ENCODE measurements around the gene CFAP61. TPM values are rescaled to one million over a fixed set of nuclear protein-coding genes. Genes with fewer than 3 reads are reported as not detected.

Gene CFAP61
- total and polyA plus RNA-seq, 2 experiments from 2014 or later = 0.21 TPM; not detected in 1

DNA sequence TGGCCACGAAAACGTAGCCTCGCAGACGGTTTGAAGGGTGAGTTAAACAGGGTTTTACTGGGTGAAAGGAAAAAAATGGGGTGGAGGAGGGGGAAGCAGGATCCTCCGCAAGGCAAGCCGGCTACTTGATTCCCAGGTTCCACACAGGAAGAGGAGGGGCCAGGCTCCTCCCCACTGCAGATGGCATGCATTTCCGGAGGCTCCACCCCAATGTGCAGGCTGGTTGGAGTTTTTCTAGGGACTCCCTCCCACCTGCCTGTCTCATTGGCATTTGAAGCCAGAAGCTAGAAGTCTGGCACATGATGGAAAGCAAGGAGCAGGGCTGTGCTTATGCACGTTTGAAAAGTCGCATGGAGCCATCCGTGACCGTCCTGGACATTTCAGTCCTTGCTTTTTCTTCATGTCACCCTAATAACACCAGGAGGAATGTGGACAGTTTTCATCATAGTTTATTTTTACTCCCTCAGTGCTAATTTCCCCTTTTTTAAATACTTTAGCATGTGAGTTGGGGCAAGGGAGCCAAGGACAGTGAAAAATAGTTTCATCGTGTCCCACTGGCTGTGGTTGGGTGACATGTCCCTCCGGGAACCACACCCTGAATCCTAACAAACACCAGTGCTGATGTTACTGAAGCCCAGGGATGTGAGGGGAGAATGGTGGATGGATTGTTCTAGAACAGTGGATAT, 215.5 kb downstream of the CFAP61 start:
- TF ChIP-seq, protein P1, sequence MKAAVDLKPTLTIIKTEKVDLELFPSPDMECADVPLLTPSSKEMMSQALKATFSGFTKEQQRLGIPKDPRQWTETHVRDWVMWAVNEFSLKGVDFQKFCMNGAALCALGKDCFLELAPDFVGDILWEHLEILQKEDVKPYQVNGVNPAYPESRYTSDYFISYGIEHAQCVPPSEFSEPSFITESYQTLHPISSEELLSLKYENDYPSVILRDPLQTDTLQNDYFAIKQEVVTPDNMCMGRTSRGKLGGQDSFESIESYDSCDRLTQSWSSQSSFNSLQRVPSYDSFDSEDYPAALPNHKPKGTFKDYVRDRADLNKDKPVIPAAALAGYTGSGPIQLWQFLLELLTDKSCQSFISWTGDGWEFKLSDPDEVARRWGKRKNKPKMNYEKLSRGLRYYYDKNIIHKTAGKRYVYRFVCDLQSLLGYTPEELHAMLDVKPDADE (IDR thresholded peaks at IDR 0.05) = no peak
- TF ChIP-seq NANOG (IDR thresholded peaks at IDR 0.05; ENCODE audit: borderline replicate concordance) (no peak), STAT1 (IDR thresholded peaks at IDR 0.05; ENCODE audit: unreplicated experiment) (no peak), ZNF462 (CRISPR knock-in tag; IDR thresholded peaks at IDR 0.05) (no peak), CREB1 (CRISPR knock-in tag; IDR thresholded peaks at IDR 0.05; ENCODE audit: low read depth) (no peak), EZH2phosphoT487 (IDR thresholded peaks at IDR 0.05; ENCODE audit: unreplicated experiment) (no peak), POLR2AphosphoS5 (IDR thresholded peaks at IDR 0.05; ENCODE audit: low read depth) (no peak), JUNB (IDR thresholded peaks at IDR 0.05; ENCODE audit: unreplicated experiment) (no peak), ZNF331 (CRISPR knock-in tag; IDR thresholded peaks at IDR 0.05; ENCODE audit: low read depth) (no peak)
- TF ChIP-seq, protein P2, sequence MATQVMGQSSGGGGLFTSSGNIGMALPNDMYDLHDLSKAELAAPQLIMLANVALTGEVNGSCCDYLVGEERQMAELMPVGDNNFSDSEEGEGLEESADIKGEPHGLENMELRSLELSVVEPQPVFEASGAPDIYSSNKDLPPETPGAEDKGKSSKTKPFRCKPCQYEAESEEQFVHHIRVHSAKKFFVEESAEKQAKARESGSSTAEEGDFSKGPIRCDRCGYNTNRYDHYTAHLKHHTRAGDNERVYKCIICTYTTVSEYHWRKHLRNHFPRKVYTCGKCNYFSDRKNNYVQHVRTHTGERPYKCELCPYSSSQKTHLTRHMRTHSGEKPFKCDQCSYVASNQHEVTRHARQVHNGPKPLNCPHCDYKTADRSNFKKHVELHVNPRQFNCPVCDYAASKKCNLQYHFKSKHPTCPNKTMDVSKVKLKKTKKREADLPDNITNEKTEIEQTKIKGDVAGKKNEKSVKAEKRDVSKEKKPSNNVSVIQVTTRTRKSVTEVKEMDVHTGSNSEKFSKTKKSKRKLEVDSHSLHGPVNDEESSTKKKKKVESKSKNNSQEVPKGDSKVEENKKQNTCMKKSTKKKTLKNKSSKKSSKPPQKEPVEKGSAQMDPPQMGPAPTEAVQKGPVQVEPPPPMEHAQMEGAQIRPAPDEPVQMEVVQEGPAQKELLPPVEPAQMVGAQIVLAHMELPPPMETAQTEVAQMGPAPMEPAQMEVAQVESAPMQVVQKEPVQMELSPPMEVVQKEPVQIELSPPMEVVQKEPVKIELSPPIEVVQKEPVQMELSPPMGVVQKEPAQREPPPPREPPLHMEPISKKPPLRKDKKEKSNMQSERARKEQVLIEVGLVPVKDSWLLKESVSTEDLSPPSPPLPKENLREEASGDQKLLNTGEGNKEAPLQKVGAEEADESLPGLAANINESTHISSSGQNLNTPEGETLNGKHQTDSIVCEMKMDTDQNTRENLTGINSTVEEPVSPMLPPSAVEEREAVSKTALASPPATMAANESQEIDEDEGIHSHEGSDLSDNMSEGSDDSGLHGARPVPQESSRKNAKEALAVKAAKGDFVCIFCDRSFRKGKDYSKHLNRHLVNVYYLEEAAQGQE (IDR thresholded peaks at IDR 0.05; ENCODE audit: unreplicated experiment) = no peak
- TF ChIP-seq, protein P3, sequence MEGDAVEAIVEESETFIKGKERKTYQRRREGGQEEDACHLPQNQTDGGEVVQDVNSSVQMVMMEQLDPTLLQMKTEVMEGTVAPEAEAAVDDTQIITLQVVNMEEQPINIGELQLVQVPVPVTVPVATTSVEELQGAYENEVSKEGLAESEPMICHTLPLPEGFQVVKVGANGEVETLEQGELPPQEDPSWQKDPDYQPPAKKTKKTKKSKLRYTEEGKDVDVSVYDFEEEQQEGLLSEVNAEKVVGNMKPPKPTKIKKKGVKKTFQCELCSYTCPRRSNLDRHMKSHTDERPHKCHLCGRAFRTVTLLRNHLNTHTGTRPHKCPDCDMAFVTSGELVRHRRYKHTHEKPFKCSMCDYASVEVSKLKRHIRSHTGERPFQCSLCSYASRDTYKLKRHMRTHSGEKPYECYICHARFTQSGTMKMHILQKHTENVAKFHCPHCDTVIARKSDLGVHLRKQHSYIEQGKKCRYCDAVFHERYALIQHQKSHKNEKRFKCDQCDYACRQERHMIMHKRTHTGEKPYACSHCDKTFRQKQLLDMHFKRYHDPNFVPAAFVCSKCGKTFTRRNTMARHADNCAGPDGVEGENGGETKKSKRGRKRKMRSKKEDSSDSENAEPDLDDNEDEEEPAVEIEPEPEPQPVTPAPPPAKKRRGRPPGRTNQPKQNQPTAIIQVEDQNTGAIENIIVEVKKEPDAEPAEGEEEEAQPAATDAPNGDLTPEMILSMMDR (conservative IDR thresholded peaks at IDR 0.05; ENCODE audit: low read depth in 2 of 2) = no peak
- H3K4me1 ChIP-seq (ENCODE audit: insufficient read depth) = no peaks in the 10 kb centered on the region

More for the DNA sequence above, 215.5 kb downstream of the CFAP61 start:
- H3K9me2 ChIP-seq (ENCODE audit: insufficient read depth) = peaks cover 5% of the 10 kb centered on the region; the same call in 1 of the 2 replicates
- no peaks in the 10 kb centered on the region for H3K79me2 ChIP-seq (replicated peaks; ENCODE audit: insufficient read depth)
- DNase-seq (ENCODE audit: low spot score) (peak; percentile 53), ATAC-seq (peak; percentile 77)
- no peaks in the 10 kb centered on the region for H3K36me3 ChIP-seq (ENCODE audit: insufficient read depth)
- H3K4me3 ChIP-seq = no peak overlapping the region
- H3K4me2 ChIP-seq = 0 out of 2 replicates have a peak overlapping the region, but pooled peaks have one; percentile 26
- H3K27me3 Mint-ChIP-seq (ENCODE audit: insufficient read depth, low read depth, poor library complexity) = peaks cover 7% of the 10 kb centered on the region
- H3K27ac ChIP-seq (ENCODE audit: low read depth) = no peak overlapping the region
- H3F3A ChIP-seq (replicated peaks; ENCODE audit: low read depth) = no peaks in the 10 kb centered on the region
- no peaks in the 10 kb centered on the region for H3K9me3 Mint-ChIP-seq
- no peaks in the 10 kb centered on the region for H3K27me3 ChIP-seq (ENCODE audit: insufficient read depth)
- H3K36me3 Mint-ChIP-seq (ENCODE audit: low read depth) = no peaks in the 10 kb centered on the region
- H4K20me1 ChIP-seq (replicated peaks; ENCODE audit: insufficient read depth) = no peaks in the 10 kb centered on the region
- peak overlapping the region; percentile 93 for H2AFZ ChIP-seq
- peaks cover 5% of the 10 kb centered on the region for H3K4me1 Mint-ChIP-seq
- 0 out of 2 replicates have a peak overlapping the region, but pooled peaks have one; percentile 68 for H3K27ac Mint-ChIP-seq
- H3K4me3 Mint-ChIP-seq = no peak overlapping the region

Measured in GM23338 (cell line).